Right hindlimb (tissue), 1 donor: ENCODE measurements around the gene RIMBP2.

Source experiments
- DNase-seq: peaks from one replicate; pipeline ENCODE4 v3.0.0-alpha.2; 2018

The RIMBP2 gene

GRCh38 chr12:130677957-130678558 lies 38.0 kb downstream of the RIMBP2 start:
- DNase-seq = no peak

GRCh38 chr12:130675791-130676190 lies 40.3 kb downstream of the RIMBP2 start:
- DNase-seq = no peak

GRCh38 chr12:130675121-130675520 lies 41.0 kb downstream of the RIMBP2 start:
- no peak for DNase-seq

GRCh38 chr12:130674676-130675075 lies 41.4 kb downstream of the RIMBP2 start:
- DNase-seq = no peak

- no peak for DNase-seq
Observed at GRCh38 chr12:130673036-130673705, 42.9 kb downstream of the RIMBP2 start.

- DNase-seq = no peak
Observed at GRCh38 chr12:130672089-130672820, 43.8 kb downstream of the RIMBP2 start.

GRCh38 chr12:130671556-130671955 lies 44.5 kb downstream of the RIMBP2 start:
- no peak for DNase-seq

- DNase-seq = no peak
Observed at GRCh38 chr12:130669797-130670196, 46.3 kb downstream of the RIMBP2 start.

- DNase-seq = no peak
Observed at GRCh38 chr12:130669205-130669557, 46.9 kb downstream of the RIMBP2 start.

- no peak for DNase-seq
Observed at GRCh38 chr12:130668286-130669204, 47.6 kb downstream of the RIMBP2 start.

GRCh38 chr12:130667421-130667960 lies 48.6 kb downstream of the RIMBP2 start:
- no peak for DNase-seq

- DNase-seq = no peak
Observed at GRCh38 chr12:130666645-130667044, 49.5 kb downstream of the RIMBP2 start.

- no peak for DNase-seq
Observed at GRCh38 chr12:130665753-130666152, 50.3 kb downstream of the RIMBP2 start.

- DNase-seq = no peak
Observed at GRCh38 chr12:130664772-130665171, 51.3 kb downstream of the RIMBP2 start.

GRCh38 chr12:130664252-130664651 lies 51.8 kb downstream of the RIMBP2 start:
- DNase-seq = no peak

GRCh38 chr12:130663514-130663913 lies 52.6 kb downstream of the RIMBP2 start:
- DNase-seq = no peak

GRCh38 chr12:130661486-130662255 lies 54.4 kb downstream of the RIMBP2 start:
- DNase-seq = no peak

GRCh38 chr12:130661059-130661458 lies 55.0 kb downstream of the RIMBP2 start:
- no peak for DNase-seq

- DNase-seq = no peak
Observed at GRCh38 chr12:130658145-130658911, 57.8 kb downstream of the RIMBP2 start.

GRCh38 chr12:130656411-130656810 lies 59.7 kb downstream of the RIMBP2 start:
- DNase-seq = no peak

GRCh38 chr12:130655881-130656280 lies 60.2 kb downstream of the RIMBP2 start:
- no peak for DNase-seq
